ENCODE measurements around the gene MACROD1.

DNA sequence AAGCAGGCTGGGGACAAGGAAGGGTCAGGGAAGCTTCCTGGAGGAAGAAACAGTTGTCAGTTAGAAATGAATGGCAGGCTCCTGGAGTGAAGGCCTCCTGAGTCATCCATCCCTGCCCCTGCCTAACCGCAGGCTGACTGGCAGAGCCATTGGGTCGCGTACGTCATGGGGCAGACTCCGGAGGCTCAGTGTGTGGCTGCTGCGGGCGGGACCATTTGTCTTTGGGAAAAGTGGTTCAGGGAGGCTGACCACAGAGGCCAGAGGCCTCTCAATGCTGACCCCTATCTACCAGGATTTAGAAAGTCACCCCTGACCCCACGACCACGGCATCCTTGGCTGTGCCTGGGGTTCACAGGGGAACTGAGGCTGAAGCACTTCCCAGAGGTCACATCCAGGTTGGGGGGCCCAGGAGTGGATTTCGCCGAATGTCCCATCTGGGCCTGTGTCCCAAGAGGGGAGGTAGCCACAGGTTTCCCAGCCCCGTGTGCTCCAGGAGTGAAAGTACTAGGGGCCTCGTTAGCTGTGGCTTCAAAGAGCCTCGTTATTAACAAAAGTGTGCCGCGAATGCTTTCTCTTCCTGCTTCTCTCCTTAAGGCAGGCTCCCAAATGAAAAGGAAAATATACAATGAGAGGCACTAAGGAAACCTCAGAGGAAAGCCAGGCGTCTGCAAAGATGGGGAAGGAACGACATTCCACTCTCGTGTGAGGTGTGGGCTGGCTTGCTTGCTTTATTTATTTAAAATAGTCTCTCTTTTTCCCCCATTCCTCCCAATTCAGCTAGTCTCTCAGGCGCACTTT, 71.3 kb downstream of the MACROD1 start:
- TF ChIP-seq TCF7 (IDR thresholded peaks at IDR 0.05; ENCODE audit: borderline replicate concordance) = no peak
- TF ChIP-seq, protein P1, sequence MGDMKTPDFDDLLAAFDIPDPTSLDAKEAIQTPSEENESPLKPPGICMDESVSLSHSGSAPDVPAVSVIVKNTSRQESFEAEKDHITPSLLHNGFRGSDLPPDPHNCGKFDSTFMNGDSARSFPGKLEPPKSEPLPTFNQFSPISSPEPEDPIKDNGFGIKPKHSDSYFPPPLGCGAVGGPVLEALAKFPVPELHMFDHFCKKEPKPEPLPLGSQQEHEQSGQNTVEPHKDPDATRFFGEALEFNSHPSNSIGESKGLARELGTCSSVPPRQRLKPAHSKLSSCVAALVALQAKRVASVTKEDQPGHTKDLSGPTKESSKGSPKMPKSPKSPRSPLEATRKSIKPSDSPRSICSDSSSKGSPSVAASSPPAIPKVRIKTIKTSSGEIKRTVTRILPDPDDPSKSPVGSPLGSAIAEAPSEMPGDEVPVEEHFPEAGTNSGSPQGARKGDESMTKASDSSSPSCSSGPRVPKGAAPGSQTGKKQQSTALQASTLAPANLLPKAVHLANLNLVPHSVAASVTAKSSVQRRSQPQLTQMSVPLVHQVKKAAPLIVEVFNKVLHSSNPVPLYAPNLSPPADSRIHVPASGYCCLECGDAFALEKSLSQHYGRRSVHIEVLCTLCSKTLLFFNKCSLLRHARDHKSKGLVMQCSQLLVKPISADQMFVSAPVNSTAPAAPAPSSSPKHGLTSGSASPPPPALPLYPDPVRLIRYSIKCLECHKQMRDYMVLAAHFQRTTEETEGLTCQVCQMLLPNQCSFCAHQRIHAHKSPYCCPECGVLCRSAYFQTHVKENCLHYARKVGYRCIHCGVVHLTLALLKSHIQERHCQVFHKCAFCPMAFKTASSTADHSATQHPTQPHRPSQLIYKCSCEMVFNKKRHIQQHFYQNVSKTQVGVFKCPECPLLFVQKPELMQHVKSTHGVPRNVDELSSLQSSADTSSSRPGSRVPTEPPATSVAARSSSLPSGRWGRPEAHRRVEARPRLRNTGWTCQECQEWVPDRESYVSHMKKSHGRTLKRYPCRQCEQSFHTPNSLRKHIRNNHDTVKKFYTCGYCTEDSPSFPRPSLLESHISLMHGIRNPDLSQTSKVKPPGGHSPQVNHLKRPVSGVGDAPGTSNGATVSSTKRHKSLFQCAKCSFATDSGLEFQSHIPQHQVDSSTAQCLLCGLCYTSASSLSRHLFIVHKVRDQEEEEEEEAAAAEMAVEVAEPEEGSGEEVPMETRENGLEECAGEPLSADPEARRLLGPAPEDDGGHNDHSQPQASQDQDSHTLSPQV (IDR thresholded peaks at IDR 0.05) = no peak
- TF ChIP-seq POLR2AphosphoS5 (IDR thresholded peaks at IDR 0.05; ENCODE audit: low read length) = no peak
- no peak for TF ChIP-seq RAD21 (IDR thresholded peaks at IDR 0.05; ENCODE audit: insufficient read depth, low read depth, low read length)
- TF ChIP-seq, protein P2, sequence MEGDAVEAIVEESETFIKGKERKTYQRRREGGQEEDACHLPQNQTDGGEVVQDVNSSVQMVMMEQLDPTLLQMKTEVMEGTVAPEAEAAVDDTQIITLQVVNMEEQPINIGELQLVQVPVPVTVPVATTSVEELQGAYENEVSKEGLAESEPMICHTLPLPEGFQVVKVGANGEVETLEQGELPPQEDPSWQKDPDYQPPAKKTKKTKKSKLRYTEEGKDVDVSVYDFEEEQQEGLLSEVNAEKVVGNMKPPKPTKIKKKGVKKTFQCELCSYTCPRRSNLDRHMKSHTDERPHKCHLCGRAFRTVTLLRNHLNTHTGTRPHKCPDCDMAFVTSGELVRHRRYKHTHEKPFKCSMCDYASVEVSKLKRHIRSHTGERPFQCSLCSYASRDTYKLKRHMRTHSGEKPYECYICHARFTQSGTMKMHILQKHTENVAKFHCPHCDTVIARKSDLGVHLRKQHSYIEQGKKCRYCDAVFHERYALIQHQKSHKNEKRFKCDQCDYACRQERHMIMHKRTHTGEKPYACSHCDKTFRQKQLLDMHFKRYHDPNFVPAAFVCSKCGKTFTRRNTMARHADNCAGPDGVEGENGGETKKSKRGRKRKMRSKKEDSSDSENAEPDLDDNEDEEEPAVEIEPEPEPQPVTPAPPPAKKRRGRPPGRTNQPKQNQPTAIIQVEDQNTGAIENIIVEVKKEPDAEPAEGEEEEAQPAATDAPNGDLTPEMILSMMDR (IDR thresholded peaks at IDR 0.05 in 2 of 3, conservative IDR thresholded peaks at IDR 0.05 in 1 of 3; ENCODE audit: control insufficient read depth in 2 of 3, extremely low read depth in 1 of 3, insufficient read depth in 1 of 3, low read depth in 3 of 3, low read length in 3 of 3) = no peak
- no peak for TF ChIP-seq ZNF274 (IDR thresholded peaks at IDR 0.05; ENCODE audit: insufficient read depth, insufficient read length)
- no peak for TF ChIP-seq SREBF2 (IDR thresholded peaks at IDR 0.05; ENCODE audit: low read length)
- no peak for TF ChIP-seq FOXM1 (IDR thresholded peaks at IDR 0.05; ENCODE audit: low read depth, low read length)
- no peak for TF ChIP-seq TCF12 (IDR thresholded peaks at IDR 0.05; ENCODE audit: low read depth, low read length)
- TF ChIP-seq, protein P3, sequence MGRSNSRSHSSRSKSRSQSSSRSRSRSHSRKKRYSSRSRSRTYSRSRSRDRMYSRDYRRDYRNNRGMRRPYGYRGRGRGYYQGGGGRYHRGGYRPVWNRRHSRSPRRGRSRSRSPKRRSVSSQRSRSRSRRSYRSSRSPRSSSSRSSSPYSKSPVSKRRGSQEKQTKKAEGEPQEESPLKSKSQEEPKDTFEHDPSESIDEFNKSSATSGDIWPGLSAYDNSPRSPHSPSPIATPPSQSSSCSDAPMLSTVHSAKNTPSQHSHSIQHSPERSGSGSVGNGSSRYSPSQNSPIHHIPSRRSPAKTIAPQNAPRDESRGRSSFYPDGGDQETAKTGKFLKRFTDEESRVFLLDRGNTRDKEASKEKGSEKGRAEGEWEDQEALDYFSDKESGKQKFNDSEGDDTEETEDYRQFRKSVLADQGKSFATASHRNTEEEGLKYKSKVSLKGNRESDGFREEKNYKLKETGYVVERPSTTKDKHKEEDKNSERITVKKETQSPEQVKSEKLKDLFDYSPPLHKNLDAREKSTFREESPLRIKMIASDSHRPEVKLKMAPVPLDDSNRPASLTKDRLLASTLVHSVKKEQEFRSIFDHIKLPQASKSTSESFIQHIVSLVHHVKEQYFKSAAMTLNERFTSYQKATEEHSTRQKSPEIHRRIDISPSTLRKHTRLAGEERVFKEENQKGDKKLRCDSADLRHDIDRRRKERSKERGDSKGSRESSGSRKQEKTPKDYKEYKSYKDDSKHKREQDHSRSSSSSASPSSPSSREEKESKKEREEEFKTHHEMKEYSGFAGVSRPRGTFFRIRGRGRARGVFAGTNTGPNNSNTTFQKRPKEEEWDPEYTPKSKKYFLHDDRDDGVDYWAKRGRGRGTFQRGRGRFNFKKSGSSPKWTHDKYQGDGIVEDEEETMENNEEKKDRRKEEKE (IDR thresholded peaks at IDR 0.05) = no peak
- no peak for TF ChIP-seq MXI1 (IDR thresholded peaks at IDR 0.05; ENCODE audit: low read depth, low read length)
- TF ChIP-seq, protein P4, sequence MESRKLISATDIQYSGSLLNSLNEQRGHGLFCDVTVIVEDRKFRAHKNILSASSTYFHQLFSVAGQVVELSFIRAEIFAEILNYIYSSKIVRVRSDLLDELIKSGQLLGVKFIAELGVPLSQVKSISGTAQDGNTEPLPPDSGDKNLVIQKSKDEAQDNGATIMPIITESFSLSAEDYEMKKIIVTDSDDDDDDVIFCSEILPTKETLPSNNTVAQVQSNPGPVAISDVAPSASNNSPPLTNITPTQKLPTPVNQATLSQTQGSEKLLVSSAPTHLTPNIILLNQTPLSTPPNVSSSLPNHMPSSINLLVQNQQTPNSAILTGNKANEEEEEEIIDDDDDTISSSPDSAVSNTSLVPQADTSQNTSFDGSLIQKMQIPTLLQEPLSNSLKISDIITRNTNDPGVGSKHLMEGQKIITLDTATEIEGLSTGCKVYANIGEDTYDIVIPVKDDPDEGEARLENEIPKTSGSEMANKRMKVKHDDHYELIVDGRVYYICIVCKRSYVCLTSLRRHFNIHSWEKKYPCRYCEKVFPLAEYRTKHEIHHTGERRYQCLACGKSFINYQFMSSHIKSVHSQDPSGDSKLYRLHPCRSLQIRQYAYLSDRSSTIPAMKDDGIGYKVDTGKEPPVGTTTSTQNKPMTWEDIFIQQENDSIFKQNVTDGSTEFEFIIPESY (IDR thresholded peaks at IDR 0.05) = no peak
- no peak for TF ChIP-seq JUNB (IDR thresholded peaks at IDR 0.05)
- TF ChIP-seq CBX5 (IDR thresholded peaks at IDR 0.05; ENCODE audit: low read depth) = no peak

Data from GM12878 (cell line).